Common myeloid progenitor, CD34-positive (primary cell): Measurements from ENCODE around the gene CETP.

Source experiments
- CTCF ChIA-PET: fragments of 350-600 bp; sonication (Branson Sonifier 250); formaldehyde crosslinking; loops from one replicate; lab custom pipeline; 2021; ENCODE audit warnings: antibody characterized with exemption; lab: Charles Lee
- POLR2A ChIA-PET: fragments of 350-600 bp; sonication (Branson Sonifier 250); formaldehyde crosslinking; loops from one replicate; lab custom pipeline; 2021; ENCODE audit warnings: antibody characterized with exemption; lab: Charles Lee
- DNase-seq, 3 donors: peaks; one replicate each; pipeline versions ENCODE4 v3.0.0 to v3.0.0-alpha.2; 2013
- H3K27ac ChIP-seq, 2 experiments: 1 replicate in 1 of 2; 2 replicates in 1 of 2; pipeline ENCODE4 v1.7.0; 2013; ENCODE audit warnings: inconsistent platforms in 2 of 2, low read length in 2 of 2, mild to moderate bottlenecking in 2 of 2, low read depth in 1 of 2, moderate library complexity in 1 of 2; ENCODE audit not compliant: severe bottlenecking in 2 of 2, insufficient read depth in 1 of 2, poor library complexity in 1 of 2
- H3K27me3 ChIP-seq, 5 experiments: replicated peaks in 2 of 5; 1 replicate in 3 of 5; 2 replicates in 2 of 5; pipeline versions ENCODE4 v1.6.1 to v1.7.0; 2013; ENCODE audit warnings: low read length in 4 of 5, mild to moderate bottlenecking in 2 of 5, moderate library complexity in 2 of 5, inconsistent platforms in 1 of 5; ENCODE audit not compliant: insufficient read depth in 5 of 5, control insufficient read depth in 4 of 5
- H3K36me3 ChIP-seq, 4 experiments: 1 replicate in 2 of 4; 2 replicates in 2 of 4; pipeline versions ENCODE4 v1.6.1 to v1.7.0; 2013; ENCODE audit warnings: low read length in 3 of 4, control low read depth in 1 of 4, mild to moderate bottlenecking in 1 of 4; ENCODE audit not compliant: control insufficient read depth in 4 of 4, insufficient read depth in 4 of 4
- H3K4me1 ChIP-seq, 4 experiments: 1 replicate in 3 of 4; 2 replicates in 1 of 4; pipeline versions ENCODE4 v1.6.1 to v1.7.1; 2013; ENCODE audit warnings: low read length in 3 of 4, mild to moderate bottlenecking in 3 of 4, control low read depth in 1 of 4, inconsistent platforms in 1 of 4, moderate library complexity in 1 of 4; ENCODE audit not compliant: control insufficient read depth in 4 of 4, insufficient read depth in 4 of 4; ENCODE audit errors: control extremely low read depth in 1 of 4
- H3K4me3 ChIP-seq, 7 experiments: 1 replicate in 4 of 7; 2 replicates in 3 of 7; pipeline versions ENCODE4 v1.5.1 to v1.7.0; 2013; ENCODE audit warnings: mild to moderate bottlenecking in 7 of 7, low read length in 6 of 7, moderate library complexity in 6 of 7, inconsistent platforms in 2 of 7, low read depth in 2 of 7, control low read depth in 1 of 7; ENCODE audit not compliant: insufficient read depth in 4 of 7, control insufficient read depth in 1 of 7; ENCODE audit errors: extremely low read depth in 1 of 7
- H3K9me3 ChIP-seq, 5 experiments: 1 replicate in 4 of 5; 2 replicates in 1 of 5; pipeline versions ENCODE4 v1.6.1 to v1.7.1; 2013; ENCODE audit warnings: low read length in 4 of 5, mild to moderate bottlenecking in 2 of 5, inconsistent platforms in 1 of 5, low read depth in 1 of 5, moderate library complexity in 1 of 5; ENCODE audit not compliant: control insufficient read depth in 4 of 5, insufficient read depth in 2 of 5; ENCODE audit errors: control extremely low read depth in 1 of 5
- WGBS: methylation state at CpG from one replicate; pipeline ENCODE4 v1.1.5; 2013; ENCODE audit not compliant: insufficient coverage; 5-methylcytosine and 5-hydroxymethylcytosine counted together

Gene CETP

DNA sequence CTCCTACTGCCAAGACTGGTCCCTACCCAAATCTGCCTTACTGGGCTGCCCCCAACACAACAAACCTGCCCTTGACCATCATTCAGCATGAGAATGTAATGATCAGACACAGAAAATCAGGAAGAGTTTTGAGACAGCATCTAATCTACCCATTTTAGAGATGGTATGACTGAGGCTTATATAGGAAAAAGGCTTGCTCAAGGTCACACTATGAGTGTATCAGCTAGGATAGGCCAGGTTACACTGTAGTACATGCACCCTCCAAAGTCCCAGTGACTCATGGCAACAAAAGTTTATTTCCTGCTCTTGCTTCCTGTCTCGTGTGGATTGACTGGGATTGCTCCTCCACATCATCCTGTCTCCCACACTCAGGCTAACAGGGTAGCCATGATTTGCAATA, 55.5 kb downstream of the CETP start:
- no peak for DNase-seq
- H3K27ac ChIP-seq, result no peak overlapping the region
- H3K36me3 ChIP-seq, result peaks cover 16 to 44% (median 42%) of the 10 kb centered on the region in 4 experiments
- no peaks in the 10 kb centered on the region for H3K4me1 ChIP-seq
- ChIA-PET CTCF (no interaction called here), POLR2A (no interaction called here)
- WGBS, result 71% methylated on average over 1 of the region's 1 CpG
- H3K4me3 ChIP-seq, result no peak overlapping the region
- H3K27me3 ChIP-seq, result no peaks in the 10 kb centered on the region
- H3K9me3 ChIP-seq, result no peaks in the 10 kb centered on the region

DNA sequence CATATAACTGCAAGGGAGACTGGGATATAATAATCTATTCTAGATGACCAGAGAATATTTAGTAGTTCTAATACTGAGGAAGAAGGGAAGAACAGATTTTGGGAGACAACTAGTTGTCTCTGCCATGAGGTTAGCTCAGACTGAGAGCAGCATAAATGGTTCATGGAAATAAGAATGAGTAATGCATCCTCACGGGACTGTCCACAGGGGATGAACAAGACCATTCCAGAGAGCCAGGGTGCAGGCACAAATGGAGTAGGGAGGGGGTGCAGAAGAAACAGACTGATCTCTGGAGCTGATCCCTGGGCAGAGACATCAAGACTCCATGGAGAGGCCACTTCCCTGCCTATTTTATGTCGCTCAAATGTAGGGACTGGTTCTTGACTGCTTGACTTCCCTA, 58.0 kb downstream of the CETP start:
- Histone ChIP-seq H3K27ac (no peak overlapping the region), H3K27me3 (no peaks in the 10 kb centered on the region), H3K9me3 (no peaks in the 10 kb centered on the region), H3K4me3 (no peak overlapping the region), H3K36me3 (peaks cover 16 to 49% (median 44%) of the 10 kb centered on the region in 4 experiments), H3K4me1 (peaks cover 0 to 16% (median 6%) of the 10 kb centered on the region in 4 experiments)
- ChIA-PET POLR2A (no interaction called here), CTCF (interaction anchor here (0.7 to 1.1 kb wide), 3 partner anchors 9 to 26 kb away, joined by 3 read pairs; no protein-coding TSS in a partner anchor)
- WGBS, result 94% methylated on average over 2 of the region's 2 CpGs
- no peak for DNase-seq

DNA sequence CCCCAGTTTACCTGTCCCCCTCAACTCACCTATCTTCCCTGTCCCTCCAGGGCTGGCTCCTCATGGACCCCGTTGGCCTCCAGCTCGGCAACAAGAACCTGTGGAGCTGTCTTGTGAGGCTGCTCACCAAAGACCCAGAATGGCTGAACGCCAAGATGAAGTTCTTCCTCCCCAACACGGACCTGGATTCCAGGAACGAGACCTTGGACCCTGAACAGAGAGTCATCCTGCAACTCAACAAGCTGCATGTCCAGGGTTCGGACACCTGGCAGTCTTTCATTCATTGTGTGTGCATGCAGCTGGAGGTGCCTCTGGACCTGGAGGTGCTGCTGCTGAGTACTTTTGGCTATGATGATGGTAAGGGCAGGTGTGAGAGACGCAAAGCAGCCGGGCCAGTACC, 58.9 kb downstream of the CETP start:
- ChIA-PET POLR2A (no interaction called here), CTCF (interaction anchor here (2.6 kb wide), 1 partner anchor 56 kb away, joined by 9 read pairs; no protein-coding TSS in a partner anchor)
- no peak overlapping the region for H3K27ac ChIP-seq
- no peak overlapping the region for H3K4me3 ChIP-seq
- WGBS, result 94% methylated on average over 7 of the region's 8 CpGs
- peaks cover 16 to 49% (median 44%) of the 10 kb centered on the region in 4 experiments for H3K36me3 ChIP-seq
- H3K4me1 ChIP-seq, result peaks cover 0 to 22% (median 10%) of the 10 kb centered on the region in 4 experiments
- DNase-seq, result no peak
- no peaks in the 10 kb centered on the region for H3K27me3 ChIP-seq
- no peaks in the 10 kb centered on the region for H3K9me3 ChIP-seq

DNA sequence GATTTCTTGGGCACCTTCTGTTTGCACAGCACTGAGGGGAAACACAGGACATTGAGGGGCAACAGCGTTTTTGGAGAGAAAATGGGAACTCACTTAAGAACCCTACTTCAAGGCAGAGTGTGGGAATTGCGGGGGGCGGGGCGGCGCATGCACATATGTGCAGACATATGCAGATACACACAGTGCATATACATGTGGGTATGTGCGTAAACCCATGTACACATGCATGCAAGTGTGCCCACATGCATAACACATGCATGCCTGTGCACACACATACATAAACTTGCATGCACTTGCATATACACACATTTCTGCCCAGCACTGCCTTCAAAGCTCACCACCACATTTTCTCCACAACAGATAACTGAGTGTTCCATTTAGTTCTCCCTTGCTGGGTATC, 60.0 kb downstream of the CETP start:
- Histone ChIP-seq H3K4me3 (no peak overlapping the region), H3K4me1 (peaks cover 0 to 33% (median 20%) of the 10 kb centered on the region in 4 experiments), H3K36me3 (peaks cover 16 to 49% (median 43%) of the 10 kb centered on the region in 4 experiments), H3K9me3 (no peaks in the 10 kb centered on the region), H3K27me3 (no peaks in the 10 kb centered on the region), H3K27ac (no peak overlapping the region)
- WGBS, result 100% methylated on average over 5 of the region's 6 CpGs
- ChIA-PET POLR2A (interaction anchor here (0.6 kb wide), 1 partner anchor 17 kb away, joined by 3 read pairs; no protein-coding TSS in a partner anchor), CTCF (interaction anchor here (2.6 kb wide), 1 partner anchor 57 kb away, joined by 9 read pairs; no protein-coding TSS in a partner anchor)
- no peak for DNase-seq

DNA sequence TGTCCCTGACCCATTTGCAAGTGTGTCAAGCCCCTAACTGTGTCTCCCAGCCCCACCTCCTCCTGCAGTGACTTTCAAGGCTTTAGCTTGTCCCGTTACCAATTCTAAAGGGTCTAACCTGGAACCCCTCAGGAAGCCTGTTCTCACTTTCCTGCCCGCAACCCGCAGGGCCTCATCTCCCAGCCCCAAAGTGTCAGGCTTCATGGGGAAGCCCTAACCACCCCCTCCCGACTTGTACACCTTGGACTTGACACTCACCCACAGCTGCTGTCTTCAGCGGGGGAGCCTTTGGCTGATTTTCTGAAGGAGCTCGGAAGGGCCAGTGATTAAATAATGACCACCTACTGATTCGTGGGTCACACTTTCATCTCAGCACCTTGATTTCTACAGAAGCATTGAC, 60.7 kb downstream of the CETP start:
- Histone ChIP-seq H3K4me3 (no peak overlapping the region), H3K4me1 (peaks cover 0 to 36% (median 20%) of the 10 kb centered on the region in 4 experiments), H3K9me3 (no peaks in the 10 kb centered on the region), H3K27ac (no peak overlapping the region), H3K27me3 (no peaks in the 10 kb centered on the region), H3K36me3 (peaks cover 16 to 45% (median 36%) of the 10 kb centered on the region in 4 experiments)
- POLR2A ChIA-PET, result interaction anchor here (0.6 kb wide), 2 partner anchors 16 to 83 kb away, joined by 3 read pairs; no protein-coding TSS in a partner anchor
- CTCF ChIA-PET, result interaction anchor here (1.1 to 2.6 kb wide), 5 partner anchors 11 to 64 kb away, joined by 3 to 9 read pairs (median 5); no protein-coding TSS in a partner anchor
- 98% methylated on average over 5 of the region's 7 CpGs for WGBS
- DNase-seq, result no peak

DNA sequence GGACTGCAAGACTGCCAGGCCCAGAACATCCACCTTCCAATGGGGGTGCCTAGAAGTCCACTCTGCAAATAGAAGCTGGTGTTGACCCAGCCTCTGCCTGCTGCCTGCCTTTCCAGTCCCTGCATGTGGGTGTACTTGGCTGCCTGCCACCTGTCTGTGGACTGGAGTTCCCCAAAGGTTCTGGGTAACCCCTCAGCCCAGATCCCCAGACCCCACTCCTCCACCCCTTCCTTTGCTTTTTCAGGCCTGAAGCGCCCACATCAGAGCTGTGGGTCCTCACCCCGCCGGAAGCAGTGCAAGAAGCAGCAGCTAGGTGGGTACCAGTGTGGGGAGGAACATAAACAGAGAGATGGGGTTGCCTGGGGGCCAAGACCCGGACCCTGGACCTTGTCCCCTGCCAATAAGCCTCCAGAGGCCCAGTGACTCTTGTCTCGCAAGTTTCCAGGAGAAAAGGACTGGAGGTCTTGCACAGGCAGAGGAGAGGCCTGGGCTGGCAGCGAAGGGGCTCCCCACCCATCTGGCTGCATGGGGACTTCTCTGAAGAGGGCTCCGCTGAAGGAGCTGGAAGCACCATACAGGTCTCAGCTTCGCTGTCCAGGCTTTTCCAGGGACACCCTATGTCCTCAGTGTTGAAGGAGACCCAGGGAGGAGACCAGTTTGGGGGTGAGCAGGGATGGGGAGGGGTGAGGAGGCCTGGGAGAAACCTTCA, 61.9 kb downstream of the CETP start:
- CTCF ChIA-PET, result interaction anchor here (1.1 to 2.6 kb wide), 5 partner anchors 10 to 59 kb away, joined by 3 to 9 read pairs (median 5); no protein-coding TSS in a partner anchor
- Histone ChIP-seq H3K36me3 (peaks cover 6 to 33% (median 26%) of the 10 kb centered on the region in 4 experiments), H3K4me1 (peaks cover 0 to 36% (median 20%) of the 10 kb centered on the region in 4 experiments), H3K4me3 (no peak overlapping the region), H3K27me3 (no peaks in the 10 kb centered on the region), H3K27ac (no peak overlapping the region), H3K9me3 (no peaks in the 10 kb centered on the region)
- POLR2A ChIA-PET, result no interaction called here
- no peak for DNase-seq
- 97% methylated on average over 6 of the region's 8 CpGs for WGBS
